B cell (primary cell): Measurements from ENCODE around the gene PDGFRB.

Experiments used
- CTCF ChIP-seq: fragments of 200-600 bp; IDR thresholded peaks from one replicate; pipeline ENCODE4 v1.8.0; 2022; ENCODE audit warnings: antibody characterized with exemption, mild to moderate bottlenecking
- EZH2 ChIP-seq: IDR thresholded peaks from 2 replicates; pipeline ENCODE4 v1.6.1; 2012; ENCODE audit warnings: borderline replicate concordance, low read depth, mild to moderate bottlenecking, moderate library complexity, low read length; ENCODE audit not compliant: insufficient read depth, poor library complexity, severe bottlenecking

- TF ChIP-seq CTCF (no peak), EZH2 (no peak)
Measured at GRCh38 chr5:150167908-150168307, 12.3 kb upstream of the PDGFRB start.
